Measurements from ENCODE around the gene SUGCT. TPM values are rescaled to one million over a fixed set of nuclear protein-coding genes. Genes with fewer than 3 reads are reported as not detected.

SUGCT gene
- total and polyA plus RNA-seq, 2 of the 8 experiments (the other 6 are each of a cell fraction or from before 2014, with no cell fraction given) = 2.8 to 5.4 TPM

DNA sequence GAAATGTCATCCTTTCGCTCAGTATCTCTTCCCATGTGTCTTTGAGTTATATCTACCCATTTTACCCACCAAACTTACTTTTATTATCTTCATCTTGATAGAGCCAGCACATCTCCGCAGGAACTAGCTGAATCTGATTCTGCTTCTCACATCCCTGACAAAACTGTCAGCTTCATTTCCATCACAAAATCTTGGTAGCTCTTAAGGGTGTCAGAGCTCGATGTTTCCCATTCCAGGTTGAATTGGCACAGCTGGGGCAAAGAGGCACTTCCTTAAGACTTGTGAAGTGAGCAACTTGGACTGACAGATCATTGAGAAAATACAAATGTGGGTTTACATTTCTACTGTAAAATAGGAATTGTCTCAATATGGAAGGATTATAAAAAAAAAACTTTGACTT lies 434.5 kb downstream of the SUGCT start:
- ChIA-PET POLR2A (ENCODE audit: partially characterized antibody) (interaction anchor here (0.8 kb wide), 1 partner anchor 19 kb away, joined by 5 read pairs; no protein-coding TSS in a partner anchor), CTCF (ENCODE audit: partially characterized antibody) (interaction anchor here (0.8 to 1.6 kb wide), 6 partner anchors 10 to 239 kb away, joined by 3 to 4 read pairs (median 3); no protein-coding TSS in a partner anchor)
- Histone ChIP-seq H2BK12ac (ENCODE audit: low read depth, low read length) (no peak overlapping the region), H3K79me1 (ENCODE audit: low read depth, low read length) (no peaks in the 10 kb centered on the region), H2BK120ac (replicated peaks; ENCODE audit: low read depth, low read length) (no peak overlapping the region), H3K4me3 (ENCODE audit: extremely low read depth in 1 of 4, insufficient read depth in 2 of 4, low read depth in 3 of 4, low read length in 4 of 4) (no peak overlapping the region), H2BK15ac (ENCODE audit: low read length) (no peak overlapping the region), H3K79me2 (ENCODE audit: control insufficient read depth in 1 of 2, insufficient read depth in 2 of 2, low read length in 2 of 2) (no peaks in the 10 kb centered on the region), H2AFZ (ENCODE audit: low read length) (no peak overlapping the region), H3K4me2 (ENCODE audit: insufficient read depth in 1 of 2, low read depth in 2 of 2, low read length in 2 of 2) (peak overlapping the region; percentile 8 to 40; a peak in 2 of 4 replicates), H4K5ac (ENCODE audit: insufficient read length, low read depth, low read length) (no peak overlapping the region), H3K9ac (replicated peaks in 1 of 4; ENCODE audit: extremely low read depth in 1 of 4, low read depth in 3 of 4, low read length in 3 of 4) (no peak overlapping the region), H3K4ac (replicated peaks; ENCODE audit: insufficient read length, low read depth, low read length) (no peak overlapping the region), H3K27me3 (replicated peaks in 1 of 4; ENCODE audit: control insufficient read depth in 3 of 4, extremely low read depth in 1 of 4, insufficient read depth in 3 of 4, low read length in 3 of 4) (no peaks in the 10 kb centered on the region), H3K9me3 (ENCODE audit: insufficient read depth in 2 of 2, low read depth in 1 of 2, low read length in 1 of 2) (no peaks in the 10 kb centered on the region), H4K20me1 (replicated peaks in 1 of 2; ENCODE audit: control insufficient read depth in 1 of 2, insufficient read depth in 2 of 2, low read length in 2 of 2) (no peaks in the 10 kb centered on the region), H2BK5ac (ENCODE audit: low read depth, low read length) (peak overlapping the region; percentile 14; the same call in 1 of the 2 replicates), H2BK20ac (ENCODE audit: low read length) (no peak overlapping the region), H3K14ac (ENCODE audit: insufficient read length) (no peak overlapping the region), H3K23me2 (ENCODE audit: low read depth, low read length) (no peaks in the 10 kb centered on the region), H3K56ac (replicated peaks; ENCODE audit: insufficient read length, low read depth, low read length) (no peak overlapping the region), H4K91ac (replicated peaks; ENCODE audit: insufficient read length, low read length) (no peak overlapping the region), H3K18ac (ENCODE audit: extremely low read depth, low read length) (no peak overlapping the region), H3K36me3 (ENCODE audit: control insufficient read depth in 2 of 4, insufficient read depth in 4 of 4, low read length in 3 of 4) (no peaks in the 10 kb centered on the region), H3K27ac (ENCODE audit: low read depth, low read length) (no peak overlapping the region), H4K8ac (ENCODE audit: extremely low read depth, insufficient read depth, low read length) (no peak overlapping the region), H2AK5ac (ENCODE audit: low read depth, low read length) (no peak overlapping the region), H3K23ac (ENCODE audit: insufficient read length) (no peak overlapping the region), H3K4me1 (replicated peaks in 1 of 4; ENCODE audit: control insufficient read depth in 3 of 4, insufficient read depth in 4 of 4, low read length in 3 of 4) (peaks cover 3 to 10% (median 9%) of the 10 kb centered on the region in 4 experiments; a peak in 6 of 7 replicates)
- WGBS, 2 experiments (ENCODE audit: extremely low coverage in 1 of 2, insufficient coverage in 1 of 2, insufficient read length in 1 of 2, insufficient replicate concordance in 2 of 2, low coverage in 1 of 2, low lambda C conversion rate in 2 of 2, missing lambda C conversion rate in 1 of 2) = 39% methylated on average over 3 of the region's 3 CpGs; no CpG with 5 or more reads in 1 of the 2 experiments
- peak; percentile 42 for FAIRE-seq
- peak in 1 of 2 experiments; percentile 13 for DNase-seq (ENCODE audit: low read depth in 1 of 2, low spot score in 2 of 2)
- TF ChIP-seq NANOG (IDR thresholded peaks at IDR 0.05; ENCODE audit: insufficient read depth, low read depth, low read length, poor library complexity, severe bottlenecking) = peak; percentile 55
- TF ChIP-seq PHF8 (conservative IDR thresholded peaks at IDR 0.05; ENCODE audit: low read depth, low read length) = no peak
